Measurements from ENCODE around the gene CHRNA4.
"Not testable (repeated sequence)": the region's sequence is repeated elsewhere in the genome, so short reads cannot be mapped to it uniquely, and the experiment has no call there.

Gene CHRNA4

GRCh38 chr20:63306673-63307537 lies 54.2 kb downstream of the CHRNA4 start:
- DNase-seq, result no peak

DNA sequence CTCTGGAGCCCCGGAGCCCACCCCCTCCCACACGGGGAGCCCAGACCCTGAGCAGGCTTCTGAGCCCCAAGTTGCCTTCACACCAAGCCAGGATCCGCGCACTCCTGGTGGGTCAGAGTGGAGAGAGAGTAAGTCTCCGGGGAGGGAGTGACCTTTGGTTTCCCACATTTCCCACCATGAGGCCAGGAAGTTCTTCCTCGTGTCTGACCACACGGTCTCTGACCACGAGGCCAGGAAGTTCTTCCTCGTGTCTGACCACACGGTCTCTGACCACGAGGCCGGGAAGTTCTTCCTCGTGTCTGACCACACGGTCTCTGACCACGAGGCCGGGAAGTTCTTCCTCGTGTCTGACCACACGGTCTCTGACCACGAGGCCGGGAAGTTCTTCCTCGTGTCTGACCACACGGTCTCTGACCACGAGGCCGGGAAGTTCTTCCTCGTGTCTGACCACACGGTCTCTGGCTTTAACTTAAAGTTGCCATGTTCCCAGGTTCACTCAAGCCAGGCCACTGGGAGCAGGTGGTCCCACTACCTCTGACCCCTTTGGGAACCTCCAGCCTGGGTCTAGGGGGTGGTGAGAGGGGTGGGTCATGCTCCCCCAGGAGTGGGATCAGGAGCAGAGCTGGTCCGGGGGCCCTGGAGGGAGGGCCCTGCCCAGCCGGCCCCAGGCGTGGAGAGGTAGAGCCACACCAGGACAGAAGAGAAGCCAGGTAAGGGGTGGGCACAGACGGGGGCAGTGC lies 55.0 kb downstream of the CHRNA4 start:
- DNase-seq, result not testable (repeated sequence)

DNA sequence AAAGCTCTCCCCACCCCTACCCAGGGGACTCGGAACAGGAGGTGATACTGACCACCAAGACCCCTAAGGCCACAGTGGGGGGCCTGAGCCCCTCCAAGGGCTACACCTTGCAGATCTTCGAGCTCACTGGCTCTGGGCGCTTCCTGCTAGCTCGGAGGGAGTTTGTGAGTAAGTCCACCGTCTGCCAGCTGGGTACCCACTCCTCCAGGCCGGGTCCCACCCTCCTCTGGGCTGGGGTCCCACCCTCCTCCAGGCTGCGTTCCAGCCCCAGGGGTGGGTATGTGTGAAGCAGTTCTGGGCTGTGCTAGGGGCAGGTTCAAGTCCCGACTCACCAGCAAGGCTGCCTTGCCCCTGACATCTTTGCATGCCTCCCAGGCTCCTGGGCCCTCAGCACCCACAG lies 55.8 kb downstream of the CHRNA4 start:
- no peak for DNase-seq

DNA sequence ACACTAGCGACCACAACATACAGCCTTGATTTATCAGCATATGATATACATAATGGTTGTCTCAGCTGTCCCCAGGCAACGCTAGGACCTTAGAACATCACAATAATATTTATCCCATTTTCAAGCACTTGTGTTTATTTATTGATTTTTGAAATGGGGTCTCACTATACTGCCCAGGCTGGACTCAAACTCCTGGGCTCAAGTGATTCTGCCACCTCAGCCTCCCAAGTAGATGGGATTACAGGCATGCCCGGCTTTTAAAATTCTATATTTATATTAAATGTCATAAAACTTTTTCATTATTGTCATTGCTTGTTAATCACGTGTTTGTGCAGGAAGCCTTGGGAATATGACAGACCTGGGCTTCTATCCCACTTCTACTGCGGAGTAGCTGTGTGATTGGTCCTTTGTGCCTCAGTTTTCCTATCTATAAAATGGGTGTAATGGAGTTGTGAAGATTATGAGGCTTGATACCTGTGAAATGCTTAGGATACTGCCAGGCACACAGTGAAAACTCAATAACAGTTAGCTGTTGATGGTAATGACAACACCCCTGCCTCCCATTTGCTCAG lies 58.0 kb downstream of the CHRNA4 start:
- DNase-seq, result no peak

DNA sequence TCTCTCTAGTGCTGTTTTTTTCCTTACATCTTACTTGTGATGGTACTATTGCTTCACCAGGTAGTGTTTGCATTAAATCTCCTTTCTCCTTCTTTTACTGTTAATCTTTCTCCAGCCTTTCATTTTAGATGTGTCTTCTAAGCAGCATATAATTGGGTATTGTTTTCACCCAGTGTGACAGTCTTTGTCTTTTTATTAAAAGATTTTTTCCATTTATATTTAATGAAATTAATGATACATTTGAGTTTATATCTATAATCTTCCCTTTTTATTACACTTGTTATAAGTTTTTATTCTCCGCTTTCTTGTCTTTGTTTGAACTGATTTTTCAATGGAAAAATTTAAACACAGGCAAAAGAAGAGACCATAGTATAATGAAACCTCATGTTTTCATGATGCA lies 59.5 kb downstream of the CHRNA4 start:
- no peak for DNase-seq

GRCh38 chr20:63298731-63299312 lies 62.3 kb downstream of the CHRNA4 start:
- no peak for DNase-seq

- DNase-seq, result no peak
Measured at GRCh38 chr20:63297796-63298572, 63.2 kb downstream of the CHRNA4 start.

DNA sequence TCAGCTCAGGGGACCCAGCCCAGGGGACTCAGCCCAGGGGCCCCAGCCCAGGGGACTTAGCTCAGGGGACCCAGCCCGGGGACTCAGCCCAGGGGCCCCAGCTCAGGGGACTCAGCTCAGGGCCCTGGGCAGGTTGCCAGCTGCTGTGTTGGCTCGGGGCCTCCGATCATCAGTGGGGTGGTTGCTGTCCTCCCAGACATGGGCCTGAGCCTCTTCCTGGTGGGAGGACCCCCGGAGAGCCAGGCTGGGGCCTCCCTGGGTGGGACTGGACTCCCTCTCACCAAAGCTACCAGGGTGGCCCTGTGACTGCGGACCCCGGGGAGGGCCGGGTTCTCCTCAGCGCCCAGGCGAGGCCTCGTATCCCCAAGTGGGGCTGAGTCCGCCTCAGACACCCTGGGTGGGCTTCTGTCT lies 63.8 kb downstream of the CHRNA4 start:
- no peak for DNase-seq

- no peak for DNase-seq
Measured at GRCh38 chr20:63296531-63297299, 64.4 kb downstream of the CHRNA4 start.

- no peak for DNase-seq
Measured at GRCh38 chr20:63295846-63296245, 65.3 kb downstream of the CHRNA4 start.

DNA sequence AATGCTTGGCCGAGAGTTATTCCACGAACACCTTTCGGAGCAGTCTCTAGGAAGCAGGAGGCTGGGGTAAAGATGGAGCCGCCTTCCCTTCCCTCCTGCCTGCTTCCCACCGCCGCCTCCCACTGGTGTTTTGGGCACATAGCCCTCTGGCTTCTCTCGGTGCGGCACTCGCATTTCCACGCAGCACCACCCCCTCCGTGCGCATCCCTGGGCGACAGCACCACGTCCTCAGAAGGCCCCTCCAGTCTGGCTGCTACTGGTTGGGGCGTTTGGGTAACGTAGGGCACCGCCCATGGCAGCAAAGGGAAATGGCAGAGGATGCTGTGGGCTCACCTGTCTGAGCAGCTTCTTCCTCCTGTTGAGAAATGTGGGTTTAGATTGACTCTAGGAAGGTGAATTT lies 65.7 kb downstream of the CHRNA4 start:
- DNase-seq, result no peak

- DNase-seq, result no peak
Measured at GRCh38 chr20:63295018-63295417, 66.1 kb downstream of the CHRNA4 start.

- no peak for DNase-seq
Measured at GRCh38 chr20:63294536-63294900, 66.6 kb downstream of the CHRNA4 start.

- no peak for DNase-seq
Measured at GRCh38 chr20:63293871-63294535, 67.1 kb downstream of the CHRNA4 start.

GRCh38 chr20:63293456-63293855 lies 67.7 kb downstream of the CHRNA4 start:
- no peak for DNase-seq
